GM18873 (cell line): ENCODE measurements around the gene SMIM29.
A peak's percentile ranks its signal among the peaks of the same experiment; 100 is the strongest.
"Not testable (repeated sequence)": the region's sequence is repeated elsewhere in the genome, so short reads cannot be mapped to it uniquely, and the experiment has no call there.

Experiments
- ATAC-seq: cut with Tn5 transposase; IDR thresholded peaks from one replicate; pipeline ENCODE4 v1.9.1; 2021; ENCODE audit warnings: mild to moderate bottlenecking, moderate library complexity, moderate number of reproducible peaks; ENCODE audit not compliant: unreplicated experiment, low FRiP score

The SMIM29 gene

GRCh38 chr6:34269658-34270341 is 21.0 kb upstream of the SMIM29 start:
- not testable (repeated sequence) for ATAC-seq

DNA sequence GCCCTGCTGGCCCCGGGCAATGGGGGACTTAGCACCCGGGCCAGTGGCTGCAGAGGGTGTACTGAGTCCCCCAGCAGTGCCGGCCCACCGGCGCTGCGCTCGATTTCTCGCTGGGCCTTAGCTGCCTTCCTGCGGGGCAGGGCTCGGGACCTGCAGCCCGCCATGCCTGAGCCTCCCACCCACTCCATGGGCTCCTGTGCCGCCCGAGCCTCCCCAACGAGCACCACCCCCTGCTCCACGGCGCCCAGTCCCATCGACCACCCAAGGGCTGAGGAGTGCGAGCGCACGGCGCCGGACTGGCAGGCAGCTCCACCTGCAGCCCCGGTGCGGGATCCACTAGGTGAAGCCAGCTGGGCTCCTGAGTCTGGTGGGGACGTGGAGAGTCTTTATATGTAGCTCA is 20.3 kb upstream of the SMIM29 start:
- not testable (repeated sequence) for ATAC-seq

DNA sequence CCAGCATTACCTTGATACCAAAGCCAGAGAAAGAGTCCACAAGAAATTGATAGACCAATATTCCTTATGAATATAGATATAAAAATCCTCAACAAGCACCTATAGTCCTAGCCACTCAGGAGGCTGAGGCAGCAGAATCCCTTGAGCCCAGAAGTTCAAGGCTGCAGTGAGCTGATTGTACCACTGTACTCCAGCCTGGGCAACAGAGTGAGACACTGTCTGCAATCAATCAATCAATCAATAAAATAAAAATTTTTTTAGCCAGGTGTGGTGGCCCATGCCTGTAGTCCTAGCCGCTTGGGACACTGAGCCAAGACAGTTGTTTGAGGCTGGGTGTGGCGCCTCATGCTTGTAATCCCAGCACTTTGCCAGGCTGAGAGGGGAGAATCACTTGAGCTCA is 18.9 kb upstream of the SMIM29 start:
- no peak for ATAC-seq

GRCh38 chr6:34263484-34263883 is 14.7 kb upstream of the SMIM29 start:
- not testable (repeated sequence) for ATAC-seq

- ATAC-seq, result no peak
These were observed 11.9 kb upstream of the SMIM29 start for GRCh38 chr6:34260576-34261267.

DNA sequence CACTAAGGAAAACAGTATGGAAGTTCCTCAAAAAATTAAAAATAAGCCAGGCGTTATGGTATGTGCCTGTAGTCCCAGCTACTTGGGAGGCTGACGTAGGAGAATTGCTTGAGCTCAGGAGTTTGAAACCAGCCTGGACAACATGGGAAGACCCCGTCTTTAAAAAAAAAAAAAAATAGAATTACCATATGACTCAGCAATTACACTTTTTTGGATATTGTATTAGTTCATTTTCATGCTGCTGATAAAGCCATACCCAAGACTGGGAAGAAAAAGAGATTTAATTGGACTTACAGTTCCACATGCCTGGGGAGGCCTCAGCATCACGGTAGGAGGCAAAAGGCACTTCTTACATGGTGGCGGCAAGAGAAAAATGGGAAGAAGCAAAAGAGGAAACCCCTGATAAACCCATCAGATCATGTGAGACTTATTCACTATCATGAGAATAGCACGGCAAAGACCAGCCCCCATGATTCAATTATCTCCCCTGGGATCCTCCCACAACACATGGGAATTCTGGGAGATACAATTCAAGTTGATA is 10.8 kb upstream of the SMIM29 start:
- ATAC-seq, result no peak

GRCh38 chr6:34252395-34252794 is 3.6 kb upstream of the SMIM29 start:
- ATAC-seq, result not testable (repeated sequence)

- ATAC-seq, result peak; percentile 32
These were observed 859 bp upstream of the SMIM29 start for GRCh38 chr6:34249469-34250261.

GRCh38 chr6:34248198-34248726 is 544 bp downstream of the SMIM29 start:
- peak; percentile 10 for ATAC-seq

DNA sequence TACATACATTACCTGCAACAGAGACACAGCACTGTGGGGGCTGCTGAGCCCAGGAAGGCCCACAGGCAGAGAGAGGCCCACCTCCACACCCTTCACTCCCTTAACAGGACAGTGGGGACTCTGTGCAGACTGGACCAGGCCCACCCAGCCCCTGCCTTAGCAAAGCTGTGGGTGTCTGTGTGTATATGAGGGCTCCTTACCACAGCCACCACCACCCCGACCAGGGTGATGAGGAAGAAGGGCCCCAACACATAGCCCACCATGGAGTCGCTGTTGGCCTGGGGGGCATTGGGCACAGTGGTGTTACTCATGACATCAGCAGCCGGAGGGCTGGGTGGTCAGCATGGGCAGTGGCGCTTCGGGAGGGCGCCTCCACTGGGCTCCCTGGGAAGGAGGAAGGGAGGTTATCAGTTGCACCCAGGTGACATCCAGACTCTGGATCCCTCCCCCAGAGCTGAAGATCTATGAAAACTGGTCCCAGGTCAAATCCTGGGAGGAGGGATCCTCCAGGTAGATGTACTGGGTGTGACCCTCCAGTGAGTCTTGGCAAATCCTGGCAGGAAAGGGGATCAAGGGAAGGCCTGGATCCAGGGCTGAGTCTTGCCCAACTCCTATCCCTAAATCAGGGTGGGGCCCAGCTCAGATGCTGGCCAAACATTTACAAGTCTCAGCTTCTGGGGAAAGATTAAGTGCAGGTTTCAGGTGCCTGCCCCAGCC is 1.2 kb downstream of the SMIM29 start:
- no peak for ATAC-seq

- no peak for ATAC-seq
These were observed 2.0 kb downstream of the SMIM29 start for GRCh38 chr6:34246563-34247391.

DNA sequence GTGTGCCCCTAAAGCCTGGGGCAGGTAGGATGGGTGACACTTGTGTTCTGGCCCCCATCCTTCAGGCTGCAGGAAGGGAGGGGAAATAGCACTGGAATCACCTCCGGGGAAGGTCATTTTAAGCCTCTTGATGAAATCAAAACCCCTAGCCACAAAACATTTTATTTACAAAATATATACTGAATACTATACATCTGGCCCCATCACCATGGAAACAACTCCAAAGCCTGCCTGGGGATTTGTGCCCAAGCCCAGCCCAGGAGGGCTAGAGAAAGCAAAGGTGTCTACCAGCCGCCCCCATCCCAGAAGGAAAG is 2.6 kb downstream of the SMIM29 start:
- no peak for ATAC-seq

DNA sequence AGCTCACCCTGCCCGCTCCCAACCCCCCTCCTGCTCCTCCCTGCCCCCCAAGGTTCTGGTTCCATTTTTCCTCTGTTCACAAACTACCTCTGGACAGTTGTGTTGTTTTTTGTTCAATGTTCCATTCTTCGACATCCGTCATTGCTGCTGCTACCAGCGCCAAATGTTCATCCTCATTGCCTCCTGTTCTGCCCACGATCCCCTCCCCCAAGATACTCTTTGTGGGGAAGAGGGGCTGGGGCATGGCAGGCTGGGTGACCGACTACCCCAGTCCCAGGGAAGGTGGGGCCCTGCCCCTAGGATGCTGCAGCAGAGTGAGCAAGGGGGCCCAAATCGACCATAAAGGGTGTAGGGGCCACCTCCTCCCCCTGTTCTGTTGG is 3.1 kb downstream of the SMIM29 start:
- ATAC-seq, result not testable (repeated sequence)

DNA sequence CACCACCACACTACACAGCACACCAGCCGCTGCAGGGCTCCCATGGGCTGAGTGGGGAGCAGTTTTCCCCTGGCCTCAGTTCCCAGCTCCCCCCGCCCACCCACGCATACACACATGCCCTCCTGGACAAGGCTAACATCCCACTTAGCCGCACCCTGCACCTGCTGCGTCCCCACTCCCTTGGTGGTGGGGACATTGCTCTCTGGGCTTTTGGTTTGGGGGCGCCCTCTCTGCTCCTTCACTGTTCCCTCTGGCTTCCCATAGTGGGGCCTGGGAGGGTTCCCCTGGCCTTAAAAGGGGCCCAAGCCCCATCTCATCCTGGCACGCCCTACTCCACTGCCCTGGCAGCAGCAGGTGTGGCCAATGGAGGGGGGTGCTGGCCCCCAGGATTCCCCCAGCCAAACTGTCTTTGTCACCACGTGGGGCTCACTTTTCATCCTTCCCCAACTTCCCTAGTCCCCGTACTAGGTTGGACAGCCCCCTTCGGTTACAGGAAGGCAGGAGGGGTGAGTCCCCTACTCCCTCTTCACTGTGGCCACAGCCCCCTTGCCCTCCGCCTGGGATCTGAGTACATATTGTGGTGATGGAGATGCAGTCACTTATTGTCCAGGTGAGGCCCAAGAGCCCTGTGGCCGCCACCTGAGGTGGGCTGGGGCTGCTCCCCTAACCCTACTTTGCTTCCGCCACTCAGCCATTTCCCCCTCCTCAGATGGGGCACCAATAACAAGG is 3.6 kb downstream of the SMIM29 start:
- not testable (repeated sequence) for ATAC-seq

GRCh38 chr6:34243901-34244884 is 4.6 kb downstream of the SMIM29 start:
- no peak for ATAC-seq

- ATAC-seq, result no peak
These were observed 5.6 kb downstream of the SMIM29 start for GRCh38 chr6:34243131-34243771.
